GM12878 (cell line): ENCODE results near the gene FUT8. TPM values are rescaled to one million over a fixed set of nuclear protein-coding genes. Genes with fewer than 3 reads are reported as not detected.

Experiments
- ATAC-seq: fragments of 200-7000 bp; cut with Tn5 transposase; 3 replicates; pipeline ENCODE4 v1.9.1; 2020; ENCODE audit warnings: mild to moderate bottlenecking, moderate library complexity
- BruUV-seq: library from RNA; stranded (reverse); fragments of 400-500 nt; replicated peaks from 2 replicates; lab custom pipeline; 2021; lab: Mats Ljungman, UMichigan
- CTCF ChIA-PET: fragments of 300-600 bp; sonication (Branson Sonifier 250); formaldehyde crosslinking; extraction: SDS; loops from one replicate; lab custom pipeline; 2021; ENCODE audit warnings: inconsistent platforms; lab: Yijun Ruan, JAX
- POLR2A ChIA-PET: fragments of 350-600 bp; formaldehyde crosslinking; extraction: SDS; loops from one replicate; lab custom pipeline; 2021; ENCODE audit warnings: inconsistent platforms; lab: Charles Lee
- RAD21 ChIA-PET: fragments of 300-600 bp; sonication (Branson Sonifier 250); formaldehyde crosslinking; loops from one replicate; lab custom pipeline; 2023; ENCODE audit warnings: antibody characterized with exemption; ENCODE audit not compliant: unreplicated experiment; lab: Charles Lee
- SMC1A ChIA-PET: fragments of 300-600 bp; sonication (Branson Sonifier 250); formaldehyde crosslinking; loops from one replicate; lab custom pipeline; 2023; ENCODE audit not compliant: unreplicated experiment, uncharacterized antibody; lab: Charles Lee
- DNase-seq: peaks from one replicate; pipeline ENCODE4 v3.0.0-alpha.2; 2011; ENCODE audit warnings: low read depth, low spot score
- FAIRE-seq: peaks from 3 replicates; lab custom pipeline; 2011; peaks lifted over from hg19 to GRCh38; lab: Jason Lieb, UNC
- H2AFZ ChIP-seq: 2 replicates; pipeline ENCODE4 v1.6.0; 2011; ENCODE audit warnings: low read depth, low read length, control low read depth; ENCODE audit not compliant: control insufficient read depth
- H3K27ac ChIP-seq: 2 replicates; pipeline ENCODE4 v1.5.1; 2011; ENCODE audit warnings: control low read depth; ENCODE audit not compliant: control insufficient read depth, insufficient read depth
- H3K27me3 ChIP-seq, 2 experiments: replicated peaks in 1 of 2; 2 replicates each; pipeline versions ENCODE4 v1.6.0 to v1.6.1; 2011; ENCODE audit warnings: low read length in 1 of 2; ENCODE audit not compliant: control insufficient read depth in 2 of 2, insufficient read depth in 2 of 2
- H3K36me3 ChIP-seq, 2 experiments: 2 replicates each; pipeline ENCODE4 v1.5.1; 2011; ENCODE audit warnings: low read length in 1 of 2; ENCODE audit not compliant: control insufficient read depth in 2 of 2, insufficient read depth in 2 of 2
- H3K4me1 ChIP-seq: 2 replicates; pipeline ENCODE4 v1.6.1; 2011; ENCODE audit warnings: mild to moderate bottlenecking, low read length, moderate library complexity, mixed read lengths; ENCODE audit not compliant: control insufficient read depth, insufficient read depth
- H3K4me2 ChIP-seq: 2 replicates; pipeline ENCODE4 v1.6.0; 2011; ENCODE audit warnings: control low read depth; ENCODE audit not compliant: control insufficient read depth, insufficient read depth
- H3K4me3 ChIP-seq: fragments of 200-600 bp; sonication (generic); 2 replicates; pipeline ENCODE4 v1.5.1; 2016
- H3K79me2 ChIP-seq: 2 replicates; pipeline ENCODE4 v1.6.0; 2011; ENCODE audit warnings: low read length; ENCODE audit not compliant: control insufficient read depth, insufficient read depth
- H3K9ac ChIP-seq: 2 replicates; pipeline ENCODE4 v1.8.0; 2011; ENCODE audit warnings: low read length, control low read depth, mixed read lengths; ENCODE audit not compliant: control insufficient read depth, insufficient read depth
- H3K9me3 ChIP-seq: replicated peaks from 3 replicates; pipeline ENCODE4 v1.5.1; 2011; ENCODE audit warnings: mild to moderate bottlenecking, low read length; ENCODE audit not compliant: control insufficient read depth, insufficient read depth
- H4K20me1 ChIP-seq: 2 replicates; pipeline ENCODE4 v1.6.0; 2011; ENCODE audit not compliant: control insufficient read depth, insufficient read depth
- BCL3 ChIP-seq: IDR thresholded peaks from 2 replicates; pipeline ENCODE4 v1.6.1; 2011; ENCODE audit warnings: borderline replicate concordance, low read depth, mild to moderate bottlenecking, moderate library complexity, low read length; ENCODE audit not compliant: insufficient read depth, poor library complexity, severe bottlenecking
- CREB1 ChIP-seq: IDR thresholded peaks from 2 replicates; pipeline ENCODE4 v1.6.1; 2012; ENCODE audit warnings: low read depth, mild to moderate bottlenecking, inconsistent platforms
- HDAC2 ChIP-seq: fragments of 200-600 bp; sonication (generic); IDR thresholded peaks from 2 replicates; pipeline ENCODE4 v1.6.1; 2017
- HSF1 ChIP-seq: fragments of 150-350 bp; IDR thresholded peaks from 2 replicates; pipeline ENCODE4 v1.6.1; 2014; ENCODE audit warnings: mild to moderate bottlenecking, low read depth, low read length
- MYC ChIP-seq: IDR thresholded peaks from 2 replicates; pipeline ENCODE4 v1.6.1; 2011; ENCODE audit warnings: mild to moderate bottlenecking, low read length, moderate library complexity, inconsistent platforms; ENCODE audit not compliant: insufficient read depth, insufficient replicate concordance, insufficient read length, severe bottlenecking
- NR2C1 ChIP-seq: fragments of 450-650 bp; IDR thresholded peaks from 2 replicates; pipeline ENCODE4 v1.6.1; 2017; ENCODE audit warnings: antibody characterized with exemption, mild to moderate bottlenecking, moderate library complexity
- PRDM15 ChIP-seq: fragments of 450-650 bp; formaldehyde crosslinking; IDR thresholded peaks from 2 replicates; pipeline ENCODE4 v1.4.0; 2020; ENCODE audit warnings: mild to moderate bottlenecking, moderate library complexity
- RB1 ChIP-seq: fragments of 450-650 bp; formaldehyde crosslinking; IDR thresholded peaks from 2 replicates; pipeline ENCODE4 v1.6.1; 2017; ENCODE audit warnings: mild to moderate bottlenecking, borderline replicate concordance
- RCOR1 ChIP-seq: conservative IDR thresholded peaks from 2 replicates; pipeline ENCODE4 v1.6.1; 2012; ENCODE audit warnings: low read depth, low read length, improper control_type of control experiment
- WGBS: methylation state at CpG from one replicate; pipeline ENCODE4 v1.1.6; 2016; ENCODE audit warnings: low lambda C conversion rate; ENCODE audit not compliant: insufficient replicate concordance, insufficient coverage; ENCODE audit errors: missing lambda C conversion rate; 5-methylcytosine and 5-hydroxymethylcytosine counted together
- in situ Hi-C: fragments of 300-500 bp; cut with MboI; formaldehyde crosslinking; loops from 9 replicates; pipeline ENCODE4 v1.14.3; 2018; ENCODE audit warnings: mixed read lengths
- intact Hi-C: fragments of 100-400 bp; cut with micrococcal nuclease; formaldehyde crosslinking; loops from one replicate; pipeline ENCODE4 v1.14.2; 2022; ENCODE audit not compliant: unreplicated experiment
- polyA plus RNA-seq, 11 experiments: library from polyadenylated mRNA; depleted of rRNA in 4 of 11; unstranded in 6 of 11; stranded (reverse) in 5 of 11; fragments of >200 nt; fragmentation: Nextera tagmentation in 4 of 11; fragmentation: Illumina TruSeq in 1 of 11; extraction: Ambion mirVana in 4 of 11; extraction: Trizol in 1 of 11; gene quantifications; 1 replicate in 1 of 11; 2 replicates in 10 of 11; pipeline versions ENCODE4 v1.2.1 to v1.2.3, GENCODE V29; 2011 to 2016; ENCODE audit warnings: inconsistent platforms in 2 of 11, missing spikeins in 2 of 11, low read depth in 1 of 11
- total RNA-seq, 4 experiments: library from RNA; depleted of rRNA in 3 of 4; stranded (reverse); fragments of >200 nt in 3 of 4; fragmentation: Illumina TruSeq in 1 of 4; extraction: Trizol in 1 of 4; gene quantifications; 2 replicates each; pipeline versions ENCODE4 v1.2.1 to v1.2.3, GENCODE V29; 2013 to 2021
- TF ChIP-seq, protein P1 (sequence below): IDR thresholded peaks from 2 replicates; pipeline ENCODE4 v1.6.1; 2011; ENCODE audit warnings: low read depth, mild to moderate bottlenecking, low read length, moderate library complexity, borderline replicate concordance; ENCODE audit errors: extremely low read depth
- TF ChIP-seq, protein P2 (sequence below): fragments of 450-650 bp; IDR thresholded peaks from 2 replicates; pipeline ENCODE4 v1.6.1; 2017; ENCODE audit warnings: mild to moderate bottlenecking, low read depth, inconsistent platforms; ENCODE audit not compliant: poor library complexity, severe bottlenecking
- TF ChIP-seq, protein P3 (sequence below): fragments of 450-650 bp; IDR thresholded peaks from 2 replicates; pipeline ENCODE4 v1.6.1; 2016; ENCODE audit warnings: mild to moderate bottlenecking

FUT8 gene
- total and polyA plus RNA-seq, 10 of the 15 experiments (the other 5 are each of a cell fraction or from before 2014, with no cell fraction given): 21.3 to 106 (median 66.3) TPM

- Histone ChIP-seq H3K9me3 (peaks cover 3% of the 10 kb centered on the region; the same call in 1 of the 3 replicates), H3K4me2 (no peak overlapping the region), H3K9ac (no peak overlapping the region), H3K27ac (no peak overlapping the region), H3K27me3 (no peaks in the 10 kb centered on the region), H3K79me2 (peaks cover 85% of the 10 kb centered on the region), H2AFZ (no peak overlapping the region), H3K4me1 (peaks cover 15% of the 10 kb centered on the region), H4K20me1 (no peaks in the 10 kb centered on the region), H3K4me3 (no peak overlapping the region), H3K36me3 (no peaks in the 10 kb centered on the region)
- BruUV-seq: no TSS peak
- SMC1A ChIA-PET: interaction anchor here (0.6 to 2.4 kb wide), 7 partner anchors 8 to 117 kb away, joined by 3 to 10 read pairs (median 4); no protein-coding TSS in a partner anchor
- ATAC-seq (peak; percentile 74), FAIRE-seq (peak; percentile 59), DNase-seq (no peak)
- in situ Hi-C loops (no loop called here), intact Hi-C loops (no loop called here)
- WGBS: 52% methylated on average over 4 of the region's 4 CpGs
- CTCF ChIA-PET: interaction anchor here (1.1 to 1.7 kb wide), 4 partner anchors 16 to 341 kb away, joined by 3 to 6 read pairs (median 4); no protein-coding TSS in a partner anchor
- POLR2A ChIA-PET: no interaction called here
- RAD21 ChIA-PET: interaction anchor here (1.1 to 2.7 kb wide), 4 partner anchors 16 to 195 kb away, joined by 3 to 10 read pairs (median 3); no protein-coding TSS in a partner anchor
- TF ChIP-seq CREB1: no peak
- no peak for TF ChIP-seq HSF1
- no peak for TF ChIP-seq MYC
- TF ChIP-seq PRDM15: no peak
- TF ChIP-seq, protein P1, sequence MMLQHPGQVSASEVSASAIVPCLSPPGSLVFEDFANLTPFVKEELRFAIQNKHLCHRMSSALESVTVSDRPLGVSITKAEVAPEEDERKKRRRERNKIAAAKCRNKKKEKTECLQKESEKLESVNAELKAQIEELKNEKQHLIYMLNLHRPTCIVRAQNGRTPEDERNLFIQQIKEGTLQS: no peak
- TF ChIP-seq, protein P2, sequence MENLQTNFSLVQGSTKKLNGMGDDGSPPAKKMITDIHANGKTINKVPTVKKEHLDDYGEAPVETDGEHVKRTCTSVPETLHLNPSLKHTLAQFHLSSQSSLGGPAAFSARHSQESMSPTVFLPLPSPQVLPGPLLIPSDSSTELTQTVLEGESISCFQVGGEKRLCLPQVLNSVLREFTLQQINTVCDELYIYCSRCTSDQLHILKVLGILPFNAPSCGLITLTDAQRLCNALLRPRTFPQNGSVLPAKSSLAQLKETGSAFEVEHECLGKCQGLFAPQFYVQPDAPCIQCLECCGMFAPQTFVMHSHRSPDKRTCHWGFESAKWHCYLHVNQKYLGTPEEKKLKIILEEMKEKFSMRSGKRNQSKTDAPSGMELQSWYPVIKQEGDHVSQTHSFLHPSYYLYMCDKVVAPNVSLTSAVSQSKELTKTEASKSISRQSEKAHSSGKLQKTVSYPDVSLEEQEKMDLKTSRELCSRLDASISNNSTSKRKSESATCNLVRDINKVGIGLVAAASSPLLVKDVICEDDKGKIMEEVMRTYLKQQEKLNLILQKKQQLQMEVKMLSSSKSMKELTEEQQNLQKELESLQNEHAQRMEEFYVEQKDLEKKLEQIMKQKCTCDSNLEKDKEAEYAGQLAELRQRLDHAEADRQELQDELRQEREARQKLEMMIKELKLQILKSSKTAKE: no peak
- no peak for TF ChIP-seq NR2C1
- TF ChIP-seq HDAC2: no peak
- TF ChIP-seq BCL3: no peak
- TF ChIP-seq, protein P3, sequence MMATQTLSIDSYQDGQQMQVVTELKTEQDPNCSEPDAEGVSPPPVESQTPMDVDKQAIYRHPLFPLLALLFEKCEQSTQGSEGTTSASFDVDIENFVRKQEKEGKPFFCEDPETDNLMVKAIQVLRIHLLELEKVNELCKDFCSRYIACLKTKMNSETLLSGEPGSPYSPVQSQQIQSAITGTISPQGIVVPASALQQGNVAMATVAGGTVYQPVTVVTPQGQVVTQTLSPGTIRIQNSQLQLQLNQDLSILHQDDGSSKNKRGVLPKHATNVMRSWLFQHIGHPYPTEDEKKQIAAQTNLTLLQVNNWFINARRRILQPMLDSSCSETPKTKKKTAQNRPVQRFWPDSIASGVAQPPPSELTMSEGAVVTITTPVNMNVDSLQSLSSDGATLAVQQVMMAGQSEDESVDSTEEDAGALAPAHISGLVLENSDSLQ: no peak
- TF ChIP-seq RB1: no peak
- no peak for TF ChIP-seq RCOR1
These were observed 71.1 kb downstream of the FUT8 start for GRCh38 chr14:65483647-65484046.
